Vagina (tissue), 2 donors: ENCODE data around the gene MAP2K5. TPM values are rescaled to one million over a fixed set of nuclear protein-coding genes. Genes with fewer than 3 reads are reported as not detected.
"Not testable (repeated sequence)": the region's sequence is repeated elsewhere in the genome, so short reads cannot be mapped to it uniquely, and the experiment has no call there.

Source experiments
- DNase-seq, 2 donors: peaks; one replicate each; pipeline ENCODE4 v3.0.0-alpha.2; 2017; ENCODE audit errors: extremely low spot score in 2 of 2
- H3K27ac ChIP-seq: fragments of 200-600 bp; sonication (generic); one replicate; pipeline ENCODE4 v1.5.1; 2019
- H3K27me3 ChIP-seq: fragments of 200-600 bp; sonication (generic); one replicate; pipeline ENCODE4 v1.5.1; 2019
- H3K36me3 ChIP-seq, 2 donors: fragments of 200-600 bp; sonication (generic); one replicate each; pipeline ENCODE4 v1.5.1; 2017 to 2019
- H3K4me1 ChIP-seq: fragments of 200-600 bp; sonication (generic); one replicate; pipeline ENCODE4 v1.5.1; 2019
- H3K4me3 ChIP-seq, 2 donors: fragments of 200-600 bp; sonication (generic); 1 replicate in 1 of 2; 2 replicates in 1 of 2; pipeline ENCODE4 v1.5.1; 2016 to 2019
- H3K9me3 ChIP-seq: fragments of 200-600 bp; sonication (generic); one replicate; pipeline ENCODE4 v1.5.1; 2019
- POLR2A ChIP-seq, 2 donors: fragments of 450-650 bp; IDR thresholded peaks; one replicate each; pipeline ENCODE4 v1.6.1; 2017; ENCODE audit warnings: antibody characterized with exemption in 2 of 2, mild to moderate bottlenecking in 2 of 2, moderate library complexity in 2 of 2
- POLR2AphosphoS5 ChIP-seq, 2 donors: sonication (generic); formaldehyde crosslinking; IDR thresholded peaks; one replicate each; pipeline ENCODE4 v1.9.0; 2017; ENCODE audit warnings: antibody characterized with exemption in 2 of 2, mild to moderate bottlenecking in 2 of 2, low read depth in 1 of 2; ENCODE audit not compliant: insufficient read depth in 1 of 2
- intact Hi-C: fragments of 100-400 bp; cut with DNase I; formaldehyde crosslinking; loops from one replicate; pipeline ENCODE4 v1.15.1; 2023
- total RNA-seq: library from RNA; depleted of rRNA; stranded (reverse); fragments of >200 nt; gene quantifications from one replicate; pipeline ENCODE4 v1.2.3, GENCODE V29; 2016
- TF ChIP-seq, protein P1 (sequence below), 3 experiments: fragments of 450-650 bp in 2 of 3; fragments of 200-600 bp in 1 of 3; sonication (generic) in 1 of 3; IDR thresholded peaks; one replicate each; pipeline ENCODE4 v1.5.1; 2017 to 2019; ENCODE audit warnings: antibody characterized with exemption in 3 of 3, mild to moderate bottlenecking in 2 of 3, moderate library complexity in 2 of 3

MAP2K5 gene
- total RNA-seq, 1 donor from 2014 or later: 13.5 TPM

DNA sequence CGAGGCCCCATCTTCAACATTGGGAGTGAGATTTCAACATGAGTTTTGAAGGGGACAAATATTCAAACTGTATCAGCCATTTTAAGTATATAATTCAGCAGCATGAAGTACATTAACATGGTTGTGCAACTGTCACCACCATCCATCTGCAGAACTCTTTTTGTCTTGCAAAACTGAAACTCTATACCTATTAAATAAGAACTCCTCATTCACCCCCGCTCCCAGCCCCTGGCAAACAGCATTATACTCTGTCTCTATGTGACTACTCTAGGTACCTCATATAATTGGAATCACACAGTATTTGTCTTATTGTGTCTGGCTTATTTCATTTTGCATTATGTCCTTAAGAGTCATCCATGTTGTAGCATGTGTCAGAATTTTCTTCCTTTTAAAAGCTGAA is 110.1 kb downstream of the MAP2K5 start:
- no peak overlapping the region for H3K27ac ChIP-seq
- TF ChIP-seq POLR2A (IDR thresholded peaks at IDR 0.05): no peak
- TF ChIP-seq, protein P1, sequence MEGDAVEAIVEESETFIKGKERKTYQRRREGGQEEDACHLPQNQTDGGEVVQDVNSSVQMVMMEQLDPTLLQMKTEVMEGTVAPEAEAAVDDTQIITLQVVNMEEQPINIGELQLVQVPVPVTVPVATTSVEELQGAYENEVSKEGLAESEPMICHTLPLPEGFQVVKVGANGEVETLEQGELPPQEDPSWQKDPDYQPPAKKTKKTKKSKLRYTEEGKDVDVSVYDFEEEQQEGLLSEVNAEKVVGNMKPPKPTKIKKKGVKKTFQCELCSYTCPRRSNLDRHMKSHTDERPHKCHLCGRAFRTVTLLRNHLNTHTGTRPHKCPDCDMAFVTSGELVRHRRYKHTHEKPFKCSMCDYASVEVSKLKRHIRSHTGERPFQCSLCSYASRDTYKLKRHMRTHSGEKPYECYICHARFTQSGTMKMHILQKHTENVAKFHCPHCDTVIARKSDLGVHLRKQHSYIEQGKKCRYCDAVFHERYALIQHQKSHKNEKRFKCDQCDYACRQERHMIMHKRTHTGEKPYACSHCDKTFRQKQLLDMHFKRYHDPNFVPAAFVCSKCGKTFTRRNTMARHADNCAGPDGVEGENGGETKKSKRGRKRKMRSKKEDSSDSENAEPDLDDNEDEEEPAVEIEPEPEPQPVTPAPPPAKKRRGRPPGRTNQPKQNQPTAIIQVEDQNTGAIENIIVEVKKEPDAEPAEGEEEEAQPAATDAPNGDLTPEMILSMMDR (IDR thresholded peaks at IDR 0.05): no peak
- no peak for TF ChIP-seq POLR2AphosphoS5 (IDR thresholded peaks at IDR 0.05; ENCODE audit: insufficient read depth in 1 of 2, low read depth in 1 of 2)
- H3K4me3 ChIP-seq: no peak overlapping the region
- H3K4me1 ChIP-seq: no peaks in the 10 kb centered on the region
- H3K27me3 ChIP-seq: no peaks in the 10 kb centered on the region
- DNase-seq: no peak
- intact Hi-C loops: no loop called here
- peaks cover 0 to 15% of the 10 kb centered on the region in 2 donors for H3K36me3 ChIP-seq
- no peaks in the 10 kb centered on the region for H3K9me3 ChIP-seq

DNA sequence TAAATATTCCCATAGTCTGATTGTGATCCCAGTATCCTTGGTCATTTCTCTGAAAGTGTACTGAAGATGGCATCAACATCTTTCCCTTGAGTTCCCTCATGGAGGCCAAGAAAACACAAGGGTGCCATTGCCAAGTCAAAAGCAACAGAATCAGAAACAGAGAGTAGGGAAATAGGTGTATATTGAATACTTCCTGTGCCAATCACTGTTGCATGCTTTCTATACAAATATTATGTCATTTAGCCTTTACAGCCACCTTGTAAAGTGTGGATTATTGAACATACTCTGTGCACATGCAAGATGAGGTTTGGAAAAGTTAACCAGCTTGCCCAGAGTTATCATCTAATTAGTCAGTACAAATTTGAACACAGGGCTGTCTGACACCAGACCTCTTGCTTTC is 117.9 kb downstream of the MAP2K5 start:
- intact Hi-C loops: no loop called here
- no peak overlapping the region for H3K27ac ChIP-seq
- no peaks in the 10 kb centered on the region for H3K4me1 ChIP-seq
- DNase-seq: no peak
- no peaks in the 10 kb centered on the region for H3K27me3 ChIP-seq
- H3K36me3 ChIP-seq: peaks cover 0 to 10% of the 10 kb centered on the region in 2 donors
- no peak overlapping the region for H3K4me3 ChIP-seq
- TF ChIP-seq POLR2A (IDR thresholded peaks at IDR 0.05): no peak
- no peak for TF ChIP-seq POLR2AphosphoS5 (IDR thresholded peaks at IDR 0.05; ENCODE audit: insufficient read depth in 1 of 2, low read depth in 1 of 2)
- TF ChIP-seq, protein P1 (IDR thresholded peaks at IDR 0.05): no peak
- no peaks in the 10 kb centered on the region for H3K9me3 ChIP-seq

DNA sequence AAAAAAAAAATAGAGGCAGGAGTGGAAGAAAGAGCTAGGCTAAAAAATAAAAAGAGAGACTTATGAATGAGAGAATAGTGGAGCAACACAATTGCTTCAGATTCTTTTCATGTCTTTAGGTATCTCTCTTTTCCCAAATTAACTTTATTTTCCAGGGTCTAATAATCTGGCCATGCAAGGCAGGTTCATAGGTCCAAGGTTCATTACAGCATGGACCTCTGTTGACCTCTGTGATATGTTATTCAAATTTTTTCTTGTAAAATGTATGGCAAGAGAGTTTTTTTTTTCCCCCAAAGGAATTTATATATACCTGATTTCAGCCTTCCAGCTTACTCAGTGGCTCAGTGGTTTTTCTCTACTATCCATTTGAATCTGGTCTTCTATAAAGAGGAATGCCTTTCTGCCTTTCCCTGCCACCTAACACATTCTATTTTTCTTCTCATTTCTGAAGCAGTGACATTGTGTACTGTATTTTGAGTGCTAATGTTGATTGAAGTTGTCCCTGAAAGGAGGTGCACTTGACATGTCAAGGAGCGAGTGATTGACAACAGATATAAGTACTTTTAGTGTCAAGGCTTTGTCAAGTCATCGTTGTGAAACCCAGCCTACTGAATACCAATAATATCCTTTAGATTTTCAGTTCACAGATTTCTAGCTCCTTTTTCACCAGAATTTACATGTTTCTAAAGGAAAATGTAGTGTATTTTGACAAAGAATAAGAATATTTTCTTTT is 118.5 kb downstream of the MAP2K5 start:
- Histone ChIP-seq H3K36me3 (peaks cover 0 to 6% of the 10 kb centered on the region in 2 donors), H3K27ac (no peak overlapping the region), H3K27me3 (no peaks in the 10 kb centered on the region), H3K9me3 (no peaks in the 10 kb centered on the region), H3K4me3 (no peak overlapping the region), H3K4me1 (no peaks in the 10 kb centered on the region)
- intact Hi-C loops: no loop called here
- no peak for DNase-seq
- TF ChIP-seq, protein P1 (IDR thresholded peaks at IDR 0.05): no peak
- no peak for TF ChIP-seq POLR2A (IDR thresholded peaks at IDR 0.05)
- TF ChIP-seq POLR2AphosphoS5 (IDR thresholded peaks at IDR 0.05; ENCODE audit: insufficient read depth in 1 of 2, low read depth in 1 of 2): no peak

DNA sequence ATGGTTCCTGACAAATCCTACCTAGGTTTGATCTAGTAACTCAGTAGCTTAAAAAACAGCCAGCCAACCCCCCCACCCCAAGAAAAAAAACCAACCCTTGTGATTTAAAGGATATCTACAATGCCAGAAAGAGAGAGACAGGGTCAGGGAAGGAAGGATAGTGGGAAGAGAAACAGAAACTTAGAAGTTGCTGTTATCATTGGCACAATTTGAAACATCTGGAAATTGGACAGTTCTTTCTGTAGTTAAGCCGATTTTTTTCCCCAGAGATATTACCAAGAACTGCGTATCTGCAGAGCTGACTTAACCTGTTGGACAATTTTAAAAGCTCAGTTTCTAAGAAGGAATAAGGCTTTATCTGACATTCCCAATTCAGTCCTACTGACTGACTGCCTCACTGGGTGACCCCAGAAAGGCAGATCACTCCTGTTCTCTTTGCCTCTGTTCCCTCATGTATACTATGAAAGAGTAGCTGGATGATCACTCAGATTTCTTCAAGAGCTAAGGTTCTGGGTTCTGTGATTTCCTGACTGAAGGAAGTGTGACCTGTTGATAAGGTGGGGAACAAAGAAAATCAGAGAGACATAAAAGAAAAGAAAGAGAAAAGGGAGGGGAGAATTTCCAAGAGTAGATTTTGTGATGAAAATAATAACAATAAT is 128.3 kb downstream of the MAP2K5 start:
- Histone ChIP-seq H3K4me3 (no peak overlapping the region), H3K27ac (no peak overlapping the region), H3K27me3 (no peaks in the 10 kb centered on the region), H3K4me1 (no peaks in the 10 kb centered on the region), H3K36me3 (no peaks in the 10 kb centered on the region), H3K9me3 (no peaks in the 10 kb centered on the region)
- no peak for DNase-seq
- intact Hi-C loops: no loop called here
- TF ChIP-seq, protein P1 (IDR thresholded peaks at IDR 0.05): no peak
- TF ChIP-seq POLR2A (IDR thresholded peaks at IDR 0.05) (no peak), POLR2AphosphoS5 (IDR thresholded peaks at IDR 0.05; ENCODE audit: insufficient read depth in 1 of 2, low read depth in 1 of 2) (no peak)

DNA sequence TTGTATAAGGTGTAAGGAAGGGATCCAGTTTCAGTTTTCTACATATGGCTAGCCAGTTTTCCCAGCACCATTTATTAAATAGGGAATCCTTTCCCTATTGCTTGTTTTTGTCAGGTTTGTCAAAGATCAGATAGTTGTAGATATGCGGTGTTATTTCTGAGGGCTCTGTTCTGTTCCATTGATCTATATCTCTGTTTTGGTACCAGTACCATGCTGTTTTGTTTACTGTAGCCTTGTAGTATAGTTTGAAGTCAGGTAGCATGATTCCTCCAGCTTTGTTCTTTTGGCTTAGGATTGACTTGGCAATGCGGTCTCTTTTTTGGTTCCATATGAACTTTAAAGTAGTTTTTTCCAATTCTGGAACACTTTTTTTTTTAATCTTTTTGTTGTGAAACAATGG is 130.3 kb downstream of the MAP2K5 start:
- H3K36me3 ChIP-seq, DNase-seq, H3K4me3 ChIP-seq, H3K27ac ChIP-seq, H3K9me3 ChIP-seq, H3K27me3 ChIP-seq, H3K4me1 ChIP-seq, intact Hi-C loops: not testable (repeated sequence)
